Measurements from ENCODE around the gene CDKN3.
"Not testable (repeated sequence)": the region's sequence is repeated elsewhere in the genome, so short reads cannot be mapped to it uniquely, and the experiment has no call there.

DNA sequence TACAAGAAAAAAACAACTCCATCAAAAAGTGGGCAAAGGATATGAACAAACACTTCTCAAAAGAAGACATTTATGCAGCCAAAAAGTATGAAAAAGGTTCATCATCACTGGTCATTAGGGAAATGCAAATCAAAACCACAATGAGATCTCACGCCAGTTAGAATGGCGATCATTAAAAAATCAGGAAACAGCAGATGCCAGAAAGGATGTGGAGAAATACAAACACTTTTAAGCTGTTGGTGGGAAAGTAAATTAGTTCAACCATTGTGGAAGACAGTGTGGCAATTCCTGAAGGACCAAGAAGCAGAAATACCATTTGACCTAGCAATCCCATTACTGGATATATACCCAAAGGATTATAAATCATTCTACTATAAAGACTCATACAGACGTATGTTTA, 16.2 kb upstream of the CDKN3 start:
- TF ChIP-seq, protein P1, sequence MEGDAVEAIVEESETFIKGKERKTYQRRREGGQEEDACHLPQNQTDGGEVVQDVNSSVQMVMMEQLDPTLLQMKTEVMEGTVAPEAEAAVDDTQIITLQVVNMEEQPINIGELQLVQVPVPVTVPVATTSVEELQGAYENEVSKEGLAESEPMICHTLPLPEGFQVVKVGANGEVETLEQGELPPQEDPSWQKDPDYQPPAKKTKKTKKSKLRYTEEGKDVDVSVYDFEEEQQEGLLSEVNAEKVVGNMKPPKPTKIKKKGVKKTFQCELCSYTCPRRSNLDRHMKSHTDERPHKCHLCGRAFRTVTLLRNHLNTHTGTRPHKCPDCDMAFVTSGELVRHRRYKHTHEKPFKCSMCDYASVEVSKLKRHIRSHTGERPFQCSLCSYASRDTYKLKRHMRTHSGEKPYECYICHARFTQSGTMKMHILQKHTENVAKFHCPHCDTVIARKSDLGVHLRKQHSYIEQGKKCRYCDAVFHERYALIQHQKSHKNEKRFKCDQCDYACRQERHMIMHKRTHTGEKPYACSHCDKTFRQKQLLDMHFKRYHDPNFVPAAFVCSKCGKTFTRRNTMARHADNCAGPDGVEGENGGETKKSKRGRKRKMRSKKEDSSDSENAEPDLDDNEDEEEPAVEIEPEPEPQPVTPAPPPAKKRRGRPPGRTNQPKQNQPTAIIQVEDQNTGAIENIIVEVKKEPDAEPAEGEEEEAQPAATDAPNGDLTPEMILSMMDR (IDR thresholded peaks at IDR 0.05 in 2 of 3, conservative IDR thresholded peaks at IDR 0.05 in 1 of 3; ENCODE audit: borderline replicate concordance in 1 of 3, insufficient read depth in 1 of 3, low read depth in 2 of 3, low read length in 2 of 3) = not testable (repeated sequence)
- TF ChIP-seq EZH2 (IDR thresholded peaks at IDR 0.05); SIN3A (IDR thresholded peaks at IDR 0.05; ENCODE audit: low read depth); SP1 (IDR thresholded peaks at IDR 0.05; ENCODE audit: low read depth); ZNF274 (IDR thresholded peaks at IDR 0.05; ENCODE audit: low read depth, low read length); SRF (IDR thresholded peaks at IDR 0.05; ENCODE audit: low read depth); RAD21 (IDR thresholded peaks at IDR 0.05; ENCODE audit: low read depth); EZH2phosphoT487 (IDR thresholded peaks at IDR 0.05; ENCODE audit: borderline replicate concordance); POLR2A (IDR thresholded peaks at IDR 0.05; ENCODE audit: borderline replicate concordance, extremely low read depth, insufficient read depth, insufficient read length); POLR2AphosphoS5 (IDR thresholded peaks at IDR 0.05; ENCODE audit: low read depth, low read length): not testable (repeated sequence)
- TF ChIP-seq, protein P2, sequence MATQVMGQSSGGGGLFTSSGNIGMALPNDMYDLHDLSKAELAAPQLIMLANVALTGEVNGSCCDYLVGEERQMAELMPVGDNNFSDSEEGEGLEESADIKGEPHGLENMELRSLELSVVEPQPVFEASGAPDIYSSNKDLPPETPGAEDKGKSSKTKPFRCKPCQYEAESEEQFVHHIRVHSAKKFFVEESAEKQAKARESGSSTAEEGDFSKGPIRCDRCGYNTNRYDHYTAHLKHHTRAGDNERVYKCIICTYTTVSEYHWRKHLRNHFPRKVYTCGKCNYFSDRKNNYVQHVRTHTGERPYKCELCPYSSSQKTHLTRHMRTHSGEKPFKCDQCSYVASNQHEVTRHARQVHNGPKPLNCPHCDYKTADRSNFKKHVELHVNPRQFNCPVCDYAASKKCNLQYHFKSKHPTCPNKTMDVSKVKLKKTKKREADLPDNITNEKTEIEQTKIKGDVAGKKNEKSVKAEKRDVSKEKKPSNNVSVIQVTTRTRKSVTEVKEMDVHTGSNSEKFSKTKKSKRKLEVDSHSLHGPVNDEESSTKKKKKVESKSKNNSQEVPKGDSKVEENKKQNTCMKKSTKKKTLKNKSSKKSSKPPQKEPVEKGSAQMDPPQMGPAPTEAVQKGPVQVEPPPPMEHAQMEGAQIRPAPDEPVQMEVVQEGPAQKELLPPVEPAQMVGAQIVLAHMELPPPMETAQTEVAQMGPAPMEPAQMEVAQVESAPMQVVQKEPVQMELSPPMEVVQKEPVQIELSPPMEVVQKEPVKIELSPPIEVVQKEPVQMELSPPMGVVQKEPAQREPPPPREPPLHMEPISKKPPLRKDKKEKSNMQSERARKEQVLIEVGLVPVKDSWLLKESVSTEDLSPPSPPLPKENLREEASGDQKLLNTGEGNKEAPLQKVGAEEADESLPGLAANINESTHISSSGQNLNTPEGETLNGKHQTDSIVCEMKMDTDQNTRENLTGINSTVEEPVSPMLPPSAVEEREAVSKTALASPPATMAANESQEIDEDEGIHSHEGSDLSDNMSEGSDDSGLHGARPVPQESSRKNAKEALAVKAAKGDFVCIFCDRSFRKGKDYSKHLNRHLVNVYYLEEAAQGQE (IDR thresholded peaks at IDR 0.05; ENCODE audit: low read depth) = not testable (repeated sequence)
